ENCODE measurements around the gene LRMDA.

- TF ChIP-seq CTCF (IDR thresholded peaks at IDR 0.05) (no peak), EP300 (IDR thresholded peaks at IDR 0.05) (no peak), POLR2A (IDR thresholded peaks at IDR 0.05) (no peak), POLR2AphosphoS5 (IDR thresholded peaks at IDR 0.05) (no peak)
These were observed 491.0 kb downstream of the LRMDA start for GRCh38 chr10:75922435-75922834.

Data from sigmoid colon (tissue), 4 donors.